GM18519 (cell line): ENCODE measurements around the gene CTSF.
"Not testable (repeated sequence)": the region's sequence is repeated elsewhere in the genome, so short reads cannot be mapped to it uniquely, and the experiment has no call there.

Experiments used
- ATAC-seq: cut with Tn5 transposase; IDR thresholded peaks from one replicate; pipeline ENCODE4 v1.9.1; 2021; ENCODE audit warnings: mild to moderate bottlenecking, moderate library complexity; ENCODE audit not compliant: unreplicated experiment, low FRiP score

The CTSF gene

GRCh38 chr11:66559866-66560676, 8.3 kb downstream of the CTSF start:
- no peak for ATAC-seq

- no peak for ATAC-seq
Observed at GRCh38 chr11:66559142-66559865, 9.1 kb downstream of the CTSF start.

- no peak for ATAC-seq
Observed at GRCh38 chr11:66557733-66558326, 10.6 kb downstream of the CTSF start.

GRCh38 chr11:66556086-66556485, 12.3 kb downstream of the CTSF start:
- ATAC-seq: no peak

- ATAC-seq: no peak
Observed at GRCh38 chr11:66555416-66555815, 13.0 kb downstream of the CTSF start.

GRCh38 chr11:66554602-66555001, 13.8 kb downstream of the CTSF start:
- no peak for ATAC-seq

- ATAC-seq: no peak
Observed at GRCh38 chr11:66550887-66551286, 17.5 kb downstream of the CTSF start.

- no peak for ATAC-seq
Observed at GRCh38 chr11:66549696-66550095, 18.7 kb downstream of the CTSF start.

GRCh38 chr11:66548774-66549630, 19.4 kb downstream of the CTSF start:
- ATAC-seq: no peak

- ATAC-seq: no peak
Observed at GRCh38 chr11:66548041-66548440, 20.4 kb downstream of the CTSF start.

- ATAC-seq: no peak
Observed at GRCh38 chr11:66547662-66548009, 20.8 kb downstream of the CTSF start.

- no peak for ATAC-seq
Observed at GRCh38 chr11:66546966-66547661, 21.3 kb downstream of the CTSF start.

GRCh38 chr11:66546368-66546965, 21.9 kb downstream of the CTSF start, which contains the start of gene ACTN3:
Gene ACTN3 (plus strand): TSS chr11:66546903. CDS start chr11:66546938, 35 bp downstream.
- no peak for ATAC-seq

- peak; percentile 58 for ATAC-seq
Observed at GRCh38 chr11:66545701-66546367, 22.6 kb downstream of the CTSF start, which contains the start of gene ZDHHC24. Gene ZDHHC24 (minus strand): TSS chr11:66546048. CDS start chr11:66546003, 45 bp downstream.

GRCh38 chr11:66544952-66545351, 23.5 kb downstream of the CTSF start:
- not testable (repeated sequence) for ATAC-seq

GRCh38 chr11:66543263-66544107, 24.9 kb downstream of the CTSF start:
- ATAC-seq: no peak

GRCh38 chr11:66542362-66542761, 26.0 kb downstream of the CTSF start:
- no peak for ATAC-seq

- ATAC-seq: no peak
Observed at GRCh38 chr11:66541892-66542291, 26.5 kb downstream of the CTSF start.
